ENCODE measurements around the gene YIF1B.

YIF1B gene

DNA sequence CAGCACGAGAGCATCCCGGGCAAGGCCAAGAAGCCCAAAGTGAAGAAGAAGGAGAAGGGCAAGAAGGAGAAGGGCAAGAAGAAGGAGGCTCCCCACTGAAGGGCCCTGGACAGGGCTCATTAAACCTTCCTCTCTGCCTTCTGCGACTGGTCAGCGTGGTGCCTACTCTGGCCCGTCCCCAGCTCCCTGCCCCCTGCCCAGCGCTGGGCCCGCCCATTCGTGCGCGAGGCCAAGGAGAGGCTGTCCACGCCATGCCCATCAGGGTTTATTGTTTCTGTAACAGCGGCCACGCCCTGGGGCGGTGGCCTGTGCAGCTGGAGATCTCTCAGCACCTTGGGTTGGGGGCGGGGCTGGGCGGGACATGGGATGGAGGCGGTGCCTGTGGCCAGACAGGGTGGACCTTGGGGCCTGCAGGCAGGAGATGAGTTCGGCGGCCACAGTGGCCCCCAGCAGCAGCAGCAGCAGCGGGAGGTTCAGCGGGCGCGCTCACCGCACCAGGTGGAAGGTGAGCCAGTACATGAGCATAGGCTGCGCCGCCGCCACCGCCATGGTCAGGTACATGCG lies 10.8 kb downstream of the YIF1B start:
- TF ChIP-seq SNAI2 (CRISPR knock-in tag; IDR thresholded peaks at IDR 0.05): no peak
- TF ChIP-seq ZNF8 (CRISPR knock-in tag; IDR thresholded peaks at IDR 0.05): no peak
- TF ChIP-seq, protein P1, sequence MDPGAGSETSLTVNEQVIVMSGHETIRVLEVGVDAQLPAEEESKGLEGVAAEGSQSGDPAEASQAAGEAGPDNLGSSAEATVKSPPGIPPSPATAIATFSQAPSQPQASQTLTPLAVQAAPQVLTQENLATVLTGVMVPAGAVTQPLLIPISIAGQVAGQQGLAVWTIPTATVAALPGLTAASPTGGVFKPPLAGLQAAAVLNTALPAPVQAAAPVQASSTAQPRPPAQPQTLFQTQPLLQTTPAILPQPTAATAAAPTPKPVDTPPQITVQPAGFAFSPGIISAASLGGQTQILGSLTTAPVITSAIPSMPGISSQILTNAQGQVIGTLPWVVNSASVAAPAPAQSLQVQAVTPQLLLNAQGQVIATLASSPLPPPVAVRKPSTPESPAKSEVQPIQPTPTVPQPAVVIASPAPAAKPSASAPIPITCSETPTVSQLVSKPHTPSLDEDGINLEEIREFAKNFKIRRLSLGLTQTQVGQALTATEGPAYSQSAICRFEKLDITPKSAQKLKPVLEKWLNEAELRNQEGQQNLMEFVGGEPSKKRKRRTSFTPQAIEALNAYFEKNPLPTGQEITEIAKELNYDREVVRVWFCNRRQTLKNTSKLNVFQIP (CRISPR knock-in tag; IDR thresholded peaks at IDR 0.05; ENCODE audit: borderline replicate concordance, low read depth): no peak
- no peak for TF ChIP-seq ZFP3 (CRISPR knock-in tag; IDR thresholded peaks at IDR 0.05)
- TF ChIP-seq CSDC2 (CRISPR knock-in tag; IDR thresholded peaks at IDR 0.05): no peak
- TF ChIP-seq, protein P2, sequence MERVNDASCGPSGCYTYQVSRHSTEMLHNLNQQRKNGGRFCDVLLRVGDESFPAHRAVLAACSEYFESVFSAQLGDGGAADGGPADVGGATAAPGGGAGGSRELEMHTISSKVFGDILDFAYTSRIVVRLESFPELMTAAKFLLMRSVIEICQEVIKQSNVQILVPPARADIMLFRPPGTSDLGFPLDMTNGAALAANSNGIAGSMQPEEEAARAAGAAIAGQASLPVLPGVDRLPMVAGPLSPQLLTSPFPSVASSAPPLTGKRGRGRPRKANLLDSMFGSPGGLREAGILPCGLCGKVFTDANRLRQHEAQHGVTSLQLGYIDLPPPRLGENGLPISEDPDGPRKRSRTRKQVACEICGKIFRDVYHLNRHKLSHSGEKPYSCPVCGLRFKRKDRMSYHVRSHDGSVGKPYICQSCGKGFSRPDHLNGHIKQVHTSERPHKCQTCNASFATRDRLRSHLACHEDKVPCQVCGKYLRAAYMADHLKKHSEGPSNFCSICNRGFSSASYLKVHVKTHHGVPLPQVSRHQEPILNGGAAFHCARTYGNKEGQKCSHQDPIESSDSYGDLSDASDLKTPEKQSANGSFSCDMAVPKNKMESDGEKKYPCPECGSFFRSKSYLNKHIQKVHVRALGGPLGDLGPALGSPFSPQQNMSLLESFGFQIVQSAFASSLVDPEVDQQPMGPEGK (CRISPR knock-in tag; IDR thresholded peaks at IDR 0.05; ENCODE audit: borderline replicate concordance): no peak
- no peak for TF ChIP-seq ZC3H10 (CRISPR knock-in tag; IDR thresholded peaks at IDR 0.05)
- TF ChIP-seq, protein P3, sequence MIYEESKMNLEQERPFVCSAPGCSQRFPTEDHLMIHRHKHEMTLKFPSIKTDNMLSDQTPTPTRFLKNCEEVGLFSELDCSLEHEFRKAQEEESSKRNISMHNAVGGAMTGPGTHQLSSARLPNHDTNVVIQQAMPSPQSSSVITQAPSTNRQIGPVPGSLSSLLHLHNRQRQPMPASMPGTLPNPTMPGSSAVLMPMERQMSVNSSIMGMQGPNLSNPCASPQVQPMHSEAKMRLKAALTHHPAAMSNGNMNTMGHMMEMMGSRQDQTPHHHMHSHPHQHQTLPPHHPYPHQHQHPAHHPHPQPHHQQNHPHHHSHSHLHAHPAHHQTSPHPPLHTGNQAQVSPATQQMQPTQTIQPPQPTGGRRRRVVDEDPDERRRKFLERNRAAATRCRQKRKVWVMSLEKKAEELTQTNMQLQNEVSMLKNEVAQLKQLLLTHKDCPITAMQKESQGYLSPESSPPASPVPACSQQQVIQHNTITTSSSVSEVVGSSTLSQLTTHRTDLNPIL (CRISPR knock-in tag; IDR thresholded peaks at IDR 0.05; ENCODE audit: low read depth): no peak
- ATAC-seq: no peak

DNA sequence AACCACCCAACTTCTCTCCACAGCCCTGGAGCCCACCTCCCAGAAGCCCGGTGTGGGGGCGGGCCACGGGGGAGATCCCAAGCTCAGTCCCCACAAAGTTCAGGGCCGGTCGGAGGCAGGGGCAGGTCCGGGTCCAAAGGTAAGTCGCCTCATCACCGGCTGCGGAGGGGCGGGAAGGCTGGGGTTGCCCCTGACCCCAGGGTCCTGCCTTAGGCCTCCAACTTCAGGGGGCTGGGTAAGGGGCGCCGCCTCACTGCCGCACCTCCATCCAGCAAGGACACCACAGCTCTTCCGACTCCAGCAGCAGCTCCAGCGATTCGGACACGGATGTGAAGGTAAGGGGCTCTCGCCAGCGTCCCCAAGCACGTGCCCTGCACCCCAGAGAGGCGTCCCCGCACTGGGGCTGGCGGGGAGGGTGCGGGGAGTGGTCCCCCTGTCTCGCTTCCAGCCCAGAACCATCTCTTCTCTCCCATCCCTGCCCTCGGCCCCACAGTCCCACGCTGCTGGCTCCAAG lies 11.3 kb downstream of the YIF1B start:
- no peak for ATAC-seq
- TF ChIP-seq ZFP30 (CRISPR knock-in tag; IDR thresholded peaks at IDR 0.05) (no peak), TCF4 (CRISPR knock-in tag; IDR thresholded peaks at IDR 0.05; ENCODE audit: borderline replicate concordance) (no peak), TOX (CRISPR knock-in tag; IDR thresholded peaks at IDR 0.05; ENCODE audit: borderline replicate concordance) (no peak), OSR1 (CRISPR knock-in tag; IDR thresholded peaks at IDR 0.05) (no peak), ISL1 (CRISPR knock-in tag; IDR thresholded peaks at IDR 0.05) (no peak)
- TF ChIP-seq, protein P3 (CRISPR knock-in tag; IDR thresholded peaks at IDR 0.05; ENCODE audit: low read depth): no peak
- TF ChIP-seq, protein P1 (CRISPR knock-in tag; IDR thresholded peaks at IDR 0.05; ENCODE audit: borderline replicate concordance, low read depth): no peak
- TF ChIP-seq, protein P4, sequence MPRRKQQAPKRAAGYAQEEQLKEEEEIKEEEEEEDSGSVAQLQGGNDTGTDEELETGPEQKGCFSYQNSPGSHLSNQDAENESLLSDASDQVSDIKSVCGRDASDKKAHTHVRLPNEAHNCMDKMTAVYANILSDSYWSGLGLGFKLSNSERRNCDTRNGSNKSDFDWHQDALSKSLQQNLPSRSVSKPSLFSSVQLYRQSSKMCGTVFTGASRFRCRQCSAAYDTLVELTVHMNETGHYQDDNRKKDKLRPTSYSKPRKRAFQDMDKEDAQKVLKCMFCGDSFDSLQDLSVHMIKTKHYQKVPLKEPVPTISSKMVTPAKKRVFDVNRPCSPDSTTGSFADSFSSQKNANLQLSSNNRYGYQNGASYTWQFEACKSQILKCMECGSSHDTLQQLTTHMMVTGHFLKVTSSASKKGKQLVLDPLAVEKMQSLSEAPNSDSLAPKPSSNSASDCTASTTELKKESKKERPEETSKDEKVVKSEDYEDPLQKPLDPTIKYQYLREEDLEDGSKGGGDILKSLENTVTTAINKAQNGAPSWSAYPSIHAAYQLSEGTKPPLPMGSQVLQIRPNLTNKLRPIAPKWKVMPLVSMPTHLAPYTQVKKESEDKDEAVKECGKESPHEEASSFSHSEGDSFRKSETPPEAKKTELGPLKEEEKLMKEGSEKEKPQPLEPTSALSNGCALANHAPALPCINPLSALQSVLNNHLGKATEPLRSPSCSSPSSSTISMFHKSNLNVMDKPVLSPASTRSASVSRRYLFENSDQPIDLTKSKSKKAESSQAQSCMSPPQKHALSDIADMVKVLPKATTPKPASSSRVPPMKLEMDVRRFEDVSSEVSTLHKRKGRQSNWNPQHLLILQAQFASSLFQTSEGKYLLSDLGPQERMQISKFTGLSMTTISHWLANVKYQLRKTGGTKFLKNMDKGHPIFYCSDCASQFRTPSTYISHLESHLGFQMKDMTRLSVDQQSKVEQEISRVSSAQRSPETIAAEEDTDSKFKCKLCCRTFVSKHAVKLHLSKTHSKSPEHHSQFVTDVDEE (CRISPR knock-in tag; IDR thresholded peaks at IDR 0.05): no peak
- TF ChIP-seq, protein P2 (CRISPR knock-in tag; IDR thresholded peaks at IDR 0.05; ENCODE audit: borderline replicate concordance): no peak
